Tibial nerve (tissue), 4 donors: ENCODE measurements around the gene PDE3B. TPM values are rescaled to one million over a fixed set of nuclear protein-coding genes. Genes with fewer than 3 reads are reported as not detected.
A peak's percentile ranks its signal among the peaks of the same experiment; 100 is the strongest.

ENCODE experiments used
- DNase-seq, 2 donors: peaks; one replicate each; pipeline ENCODE4 v3.0.0-alpha.2; 2019; ENCODE audit warnings: low spot score in 2 of 2
- H3K27ac ChIP-seq, 4 donors: fragments of 200-600 bp; sonication (generic) in 3 of 4; one replicate each; pipeline ENCODE4 v1.5.1; 2017 to 2019; ENCODE audit warnings: mild to moderate bottlenecking in 1 of 4
- H3K27me3 ChIP-seq, 2 donors: fragments of 200-600 bp; sonication (generic) in 1 of 2; one replicate each; pipeline versions ENCODE4 v1.5.1 to v1.6.0; 2017 to 2019
- H3K36me3 ChIP-seq, 3 donors: fragments of 200-600 bp; sonication (generic); one replicate each; pipeline ENCODE4 v1.5.1; 2018 to 2019
- H3K4me1 ChIP-seq, 4 donors: fragments of 200-600 bp; sonication (generic) in 3 of 4; one replicate each; pipeline ENCODE4 v1.5.1; 2017 to 2019
- H3K4me3 ChIP-seq, 4 donors: fragments of 200-600 bp; sonication (generic) in 3 of 4; one replicate each; pipeline ENCODE4 v1.5.1; 2017 to 2019; ENCODE audit warnings: mild to moderate bottlenecking in 1 of 4, moderate library complexity in 1 of 4
- H3K9me3 ChIP-seq, 4 donors: fragments of 200-600 bp; sonication (generic) in 3 of 4; one replicate each; pipeline ENCODE4 v1.5.1; 2017 to 2019
- CTCF ChIP-seq, 5 experiments: fragments of 200-600 bp in 3 of 5; fragments of 450-650 bp in 2 of 5; sonication (generic) in 3 of 5; IDR thresholded peaks; one replicate each; pipeline ENCODE4 v1.5.1; 2016 to 2019; ENCODE audit warnings: antibody characterized with exemption in 5 of 5, mild to moderate bottlenecking in 3 of 5, moderate library complexity in 2 of 5
- EP300 ChIP-seq, 2 donors: sonication (generic); formaldehyde crosslinking; IDR thresholded peaks; one replicate each; pipeline ENCODE4 v1.6.1; 2017; ENCODE audit warnings: antibody characterized with exemption in 2 of 2, mild to moderate bottlenecking in 1 of 2
- POLR2A ChIP-seq, 2 donors: fragments of 450-650 bp; IDR thresholded peaks; one replicate each; pipeline ENCODE4 v1.6.1; 2017; ENCODE audit warnings: antibody characterized with exemption in 2 of 2, mild to moderate bottlenecking in 2 of 2, moderate library complexity in 2 of 2
- WGBS, 2 donors: methylation state at CpG; one replicate each; pipeline ENCODE4 v1.1.5; 2018; 5-methylcytosine and 5-hydroxymethylcytosine counted together
- total RNA-seq, 4 donors: library from RNA; depleted of rRNA; stranded (reverse); fragments of >200 nt; gene quantifications; one replicate each; pipeline ENCODE4 v1.1.0, GENCODE V29; 2016

PDE3B gene
- total RNA-seq, 4 donors from 2014 or later, result 15.3 to 39.9 (median 26.4) TPM

- Histone ChIP-seq H3K27ac (peak overlapping the region in 2 of 4 donors; percentile 46 to 55), H3K9me3 (no peaks in the 10 kb centered on the region), H3K36me3 (no peaks in the 10 kb centered on the region), H3K4me1 (peaks cover 0 to 34% (median 0%) of the 10 kb centered on the region in 4 donors), H3K4me3 (peak overlapping the region; percentile 33 to 65 (median 57)), H3K27me3 (no peaks in the 10 kb centered on the region)
- TF ChIP-seq EP300 (IDR thresholded peaks at IDR 0.05) (no peak), POLR2A (IDR thresholded peaks at IDR 0.05) (no peak), CTCF (IDR thresholded peaks at IDR 0.05) (peak in 2 of 5 experiments; percentile 50 to 54)
- DNase-seq, result peak; percentile 24 to 30
- WGBS, 2 donors, result 9 to 11% methylated on average over 51 to 53 of the region's 58 CpGs
These were observed 261.8 kb downstream of the PDE3B start for GRCh38 chr11:14905104-14906033.

- TF ChIP-seq EP300 (IDR thresholded peaks at IDR 0.05), result no peak
- TF ChIP-seq POLR2A (IDR thresholded peaks at IDR 0.05), result no peak
- TF ChIP-seq CTCF (IDR thresholded peaks at IDR 0.05), result no peak
- no peak for DNase-seq
- no peak overlapping the region for H3K4me3 ChIP-seq
These were observed 263.0 kb downstream of the PDE3B start for GRCh38 chr11:14906578-14906977.

DNA sequence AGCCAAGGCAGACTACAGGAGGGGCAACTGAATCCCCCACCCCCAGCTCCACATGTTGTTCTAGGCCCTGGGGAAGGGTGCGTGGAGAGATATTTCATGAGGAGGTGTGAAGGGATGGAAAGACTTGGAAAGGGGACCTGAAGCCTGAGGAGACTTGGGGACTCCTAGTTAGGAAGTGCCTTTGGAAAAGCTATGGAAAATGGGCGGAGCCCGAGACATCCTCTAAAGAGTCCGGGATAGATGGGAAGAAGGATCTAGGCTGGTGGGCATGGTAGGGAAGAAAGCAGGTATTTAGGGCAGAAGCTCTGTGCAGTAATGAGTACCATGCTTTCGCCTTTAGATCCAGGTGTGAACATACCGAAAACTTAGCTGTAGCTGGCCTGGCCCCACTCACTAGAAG, 263.4 kb downstream of the PDE3B start:
- Histone ChIP-seq H3K9me3 (no peaks in the 10 kb centered on the region), H3K4me3 (no peak overlapping the region), H3K4me1 (peaks cover 0 to 34% (median 0%) of the 10 kb centered on the region in 4 donors), H3K36me3 (no peaks in the 10 kb centered on the region), H3K27me3 (no peaks in the 10 kb centered on the region), H3K27ac (no peak overlapping the region)
- no peak for TF ChIP-seq POLR2A (IDR thresholded peaks at IDR 0.05)
- TF ChIP-seq EP300 (IDR thresholded peaks at IDR 0.05), result no peak
- TF ChIP-seq CTCF (IDR thresholded peaks at IDR 0.05), result no peak
- 83 to 87% methylated on average over 6 of the region's 6 CpGs for WGBS, 2 donors
- DNase-seq, result no peak

More at GRCh38 chr11:14906578-14906977, 263.0 kb downstream of the PDE3B start:
- H3K4me1 ChIP-seq, result peaks cover 0 to 34% (median 0%) of the 10 kb centered on the region in 4 donors
- no peaks in the 10 kb centered on the region for H3K27me3 ChIP-seq
- no peak overlapping the region for H3K27ac ChIP-seq
- no peaks in the 10 kb centered on the region for H3K9me3 ChIP-seq
- 81% methylated on average over 5 of the region's 5 CpGs for WGBS, 2 donors
- no peaks in the 10 kb centered on the region for H3K36me3 ChIP-seq

GRCh38 chr11:14907411-14908213, 264.0 kb downstream of the PDE3B start:
- H3K4me3 ChIP-seq, result no peak overlapping the region
- H3K4me1 ChIP-seq, result peaks cover 0 to 34% (median 0%) of the 10 kb centered on the region in 4 donors
- WGBS, 2 donors, result 33 to 34% methylated on average over 12 to 13 of the region's 13 CpGs
- peak; percentile 62 to 80 for DNase-seq
- H3K9me3 ChIP-seq, result no peaks in the 10 kb centered on the region
- TF ChIP-seq POLR2A (IDR thresholded peaks at IDR 0.05) (no peak), CTCF (IDR thresholded peaks at IDR 0.05) (peak; percentile 46 to 73 (median 65))
- H3K36me3 ChIP-seq, result no peaks in the 10 kb centered on the region
- H3K27me3 ChIP-seq, result no peaks in the 10 kb centered on the region
- no peak overlapping the region for H3K27ac ChIP-seq
